BJ (cell line): ENCODE results near the gene ERICH3. TPM values are rescaled to one million over a fixed set of nuclear protein-coding genes. Genes with fewer than 3 reads are reported as not detected.

Experiments
- CTCF ChIA-PET: fragments of 350-600 bp; formaldehyde crosslinking; extraction: SDS; loops from one replicate; lab custom pipeline; 2021; ENCODE audit warnings: antibody characterized with exemption, inconsistent platforms; lab: Yijun Ruan, JAX
- POLR2A ChIA-PET: fragments of 300-600 bp; sonication (Branson Sonifier 250); formaldehyde crosslinking; extraction: SDS; loops from one replicate; lab custom pipeline; 2021; ENCODE audit warnings: antibody characterized with exemption; lab: Charles Lee
- DNase-seq: peaks from one replicate; pipeline ENCODE4 v3.0.0-alpha.2; 2011; ENCODE audit warnings: low read depth
- H3K27me3 ChIP-seq: 2 replicates; pipeline ENCODE4 v1.6.0; 2011; ENCODE audit warnings: low read length; ENCODE audit not compliant: control insufficient read depth, insufficient read depth
- H3K36me3 ChIP-seq: 2 replicates; pipeline ENCODE4 v1.5.1; 2011; ENCODE audit warnings: low read length; ENCODE audit not compliant: control insufficient read depth, insufficient read depth
- H3K4me3 ChIP-seq: 2 replicates; pipeline ENCODE4 v1.5.1; 2011; ENCODE audit warnings: low read depth, mild to moderate bottlenecking, control low read depth, low read length
- CTCF ChIP-seq: IDR thresholded peaks from 2 replicates; pipeline ENCODE4 v1.5.1; 2011; ENCODE audit warnings: low read depth, mild to moderate bottlenecking, control low read depth, inconsistent platforms, low read length, moderate library complexity; ENCODE audit not compliant: insufficient read depth
- polyA plus RNA-seq: library from polyadenylated mRNA; depleted of rRNA; stranded (reverse); fragments of >200 nt; gene quantifications from 2 replicates; pipeline ENCODE4 v1.2.3, GENCODE V29; 2011

ERICH3 gene
- polyA plus RNA-seq, 1 experiment: not detected

- Histone ChIP-seq H3K27me3 (no peaks in the 10 kb centered on the region), H3K4me3 (no peak overlapping the region), H3K36me3 (no peaks in the 10 kb centered on the region)
- TF ChIP-seq CTCF: no peak
- POLR2A ChIA-PET: no interaction called here
- CTCF ChIA-PET: no interaction called here
- no peak for DNase-seq
Observed at GRCh38 chr1:74586253-74586897, 87.2 kb downstream of the ERICH3 start.

- Histone ChIP-seq H3K36me3 (no peaks in the 10 kb centered on the region), H3K4me3 (no peak overlapping the region), H3K27me3 (no peaks in the 10 kb centered on the region)
- POLR2A ChIA-PET: no interaction called here
- no peak for DNase-seq
- TF ChIP-seq CTCF: no peak
- CTCF ChIA-PET: no interaction called here
Observed at GRCh38 chr1:74584185-74584584, 89.4 kb downstream of the ERICH3 start.

GRCh38 chr1:74583397-74583796, 90.2 kb downstream of the ERICH3 start:
- DNase-seq: no peak
- Histone ChIP-seq H3K4me3 (no peak overlapping the region), H3K36me3 (no peaks in the 10 kb centered on the region), H3K27me3 (no peaks in the 10 kb centered on the region)
- ChIA-PET POLR2A (no interaction called here), CTCF (no interaction called here)
- no peak for TF ChIP-seq CTCF

GRCh38 chr1:74579425-74579824, 94.2 kb downstream of the ERICH3 start:
- ChIA-PET CTCF (no interaction called here), POLR2A (no interaction called here)
- no peak for TF ChIP-seq CTCF
- no peak for DNase-seq
- Histone ChIP-seq H3K36me3 (no peaks in the 10 kb centered on the region), H3K27me3 (no peaks in the 10 kb centered on the region), H3K4me3 (no peak overlapping the region)

- no peaks in the 10 kb centered on the region for H3K36me3 ChIP-seq
- DNase-seq: no peak
- H3K27me3 ChIP-seq: no peaks in the 10 kb centered on the region
- ChIA-PET POLR2A (no interaction called here), CTCF (no interaction called here)
- H3K4me3 ChIP-seq: no peak overlapping the region
- TF ChIP-seq CTCF: no peak
Observed at GRCh38 chr1:74578101-74578500, 95.5 kb downstream of the ERICH3 start.
